NT2/D1 (cell line): ENCODE data around the gene SPAG9.

Source experiments
- SUZ12 ChIP-seq: IDR thresholded peaks from 2 replicates; pipeline ENCODE4 v1.6.1; 2011; ENCODE audit not compliant: insufficient read length, insufficient read depth; ENCODE audit errors: extremely low read depth
- ZNF274 ChIP-seq: IDR thresholded peaks from 2 replicates; pipeline ENCODE4 v1.6.1; 2011; ENCODE audit warnings: mild to moderate bottlenecking, low read depth, low read length

DNA sequence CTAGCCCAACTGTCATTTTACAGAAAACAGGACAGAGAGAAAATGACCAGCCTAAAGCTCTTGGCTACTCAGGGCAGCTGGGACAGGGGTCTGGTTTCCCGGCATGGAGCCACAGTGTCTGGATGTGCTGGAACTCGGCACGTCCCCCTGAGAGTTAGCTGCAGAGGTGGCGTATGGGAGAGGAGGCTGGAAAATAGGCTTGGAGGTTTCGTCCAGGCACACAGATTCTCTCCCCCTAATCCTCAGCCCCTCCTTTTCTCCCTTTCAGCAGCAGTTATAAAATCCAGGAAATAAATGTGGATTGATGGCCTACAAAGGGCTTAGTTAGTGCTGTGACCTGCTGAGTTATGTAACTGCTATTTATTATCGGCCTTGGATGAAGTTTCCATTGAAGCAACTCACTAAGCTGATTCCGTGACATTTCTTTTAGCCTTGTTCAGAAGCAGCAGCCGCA is 165.0 kb downstream of the SPAG9 start:
- TF ChIP-seq ZNF274: no peak
- TF ChIP-seq SUZ12: no peak
